OCI-LY7 (cell line): ENCODE measurements around the gene PROSER1. TPM values are rescaled to one million over a fixed set of nuclear protein-coding genes. Genes with fewer than 3 reads are reported as not detected.

ENCODE experiments used
- BruUV-seq: library from RNA; stranded (reverse); fragments of 400-500 nt; replicated peaks from 2 replicates; lab custom pipeline; 2021; lab: Mats Ljungman, UMichigan
- CTCF ChIA-PET: fragments of 300-600 bp; sonication (Branson Sonifier 250); formaldehyde crosslinking; loops from one replicate; lab custom pipeline; 2022; ENCODE audit warnings: antibody characterized with exemption; ENCODE audit not compliant: unreplicated experiment; lab: Charles Lee
- POLR2A ChIA-PET: fragments of 300-600 bp; sonication (Branson Sonifier 250); formaldehyde crosslinking; loops from one replicate; lab custom pipeline; 2022; ENCODE audit warnings: antibody characterized with exemption; lab: Charles Lee
- DNase-seq: peaks from one replicate; pipeline ENCODE4 v3.0.0-alpha.2; 2015; ENCODE audit warnings: low spot score
- H2AFZ ChIP-seq: fragments of 200-600 bp; sonication (generic), shearing (Covaris generic); 2 replicates; pipeline ENCODE4 v1.6.1; 2014; ENCODE audit warnings: mild to moderate bottlenecking, antibody characterized with exemption, low read length, moderate library complexity
- H3K27ac ChIP-seq: fragments of 200-600 bp; sonication (generic); 2 replicates; pipeline ENCODE4 v1.5.1; 2014; ENCODE audit warnings: mixed run types, low read depth, mild to moderate bottlenecking, moderate library complexity, low read length, inconsistent platforms; ENCODE audit not compliant: poor library complexity, severe bottlenecking
- H3K36me3 ChIP-seq: fragments of 200-600 bp; sonication (generic); 2 replicates; pipeline ENCODE4 v1.6.1; 2014; ENCODE audit warnings: mild to moderate bottlenecking, antibody characterized with exemption, low read length, moderate library complexity, mixed read lengths; ENCODE audit not compliant: insufficient read depth
- H3K4me1 ChIP-seq: fragments of 200-600 bp; sonication (generic); 2 replicates; pipeline ENCODE4 v1.5.1; 2014; ENCODE audit warnings: mild to moderate bottlenecking, low read length; ENCODE audit not compliant: insufficient read depth, poor library complexity, severe bottlenecking
- H3K4me2 ChIP-seq: fragments of 200-600 bp; sonication (generic); 2 replicates; pipeline ENCODE4 v1.6.1; 2014; ENCODE audit warnings: mild to moderate bottlenecking, low read length
- H3K4me3 ChIP-seq: fragments of 200-600 bp; sonication (generic); 2 replicates; pipeline ENCODE4 v1.5.1; 2014; ENCODE audit warnings: mild to moderate bottlenecking, low read depth, low read length; ENCODE audit not compliant: poor library complexity, severe bottlenecking
- H3K79me2 ChIP-seq: fragments of 200-600 bp; sonication (generic); 2 replicates; pipeline ENCODE4 v1.6.1; 2016; ENCODE audit warnings: low read depth, mild to moderate bottlenecking, low read length, moderate library complexity, mixed read lengths; ENCODE audit not compliant: insufficient read depth
- H3K9me2 ChIP-seq: fragments of 200-600 bp; sonication (generic); 2 replicates; pipeline ENCODE4 v1.6.1; 2016; ENCODE audit warnings: mild to moderate bottlenecking, low read length, mixed read lengths; ENCODE audit not compliant: insufficient read depth
- H3K9me3 ChIP-seq: fragments of 200-600 bp; sonication (generic); 2 replicates; pipeline ENCODE4 v1.6.1; 2014; ENCODE audit warnings: mild to moderate bottlenecking, mixed run types, low read length, mixed read lengths
- H4K20me1 ChIP-seq: fragments of 200-600 bp; sonication (generic); 2 replicates; pipeline ENCODE4 v1.6.1; 2014; ENCODE audit warnings: mild to moderate bottlenecking, antibody characterized with exemption, low read length, moderate library complexity, mixed read lengths; ENCODE audit not compliant: insufficient read depth
- CTCF ChIP-seq: fragments of 200-600 bp; sonication (generic); conservative IDR thresholded peaks from 2 replicates; pipeline ENCODE4 v1.5.1; 2014; ENCODE audit warnings: mild to moderate bottlenecking, antibody characterized with exemption, low read length, moderate library complexity, mixed read lengths
- EZH2phosphoT487 ChIP-seq: fragments of 200-600 bp; sonication (generic); IDR thresholded peaks from 2 replicates; pipeline ENCODE4 v1.6.1; 2018; ENCODE audit warnings: low read depth, borderline replicate concordance, mild to moderate bottlenecking, mixed run types, antibody characterized with exemption, low read length, moderate library complexity, mixed read lengths
- intact Hi-C: fragments of 100-400 bp; cut with micrococcal nuclease; formaldehyde crosslinking; loops from one replicate; pipeline ENCODE4 v1.10.0; 2022; ENCODE audit not compliant: unreplicated experiment
- total RNA-seq, 2 experiments: library from RNA; depleted of rRNA in 1 of 2; stranded (reverse); fragments of >200 nt in 1 of 2; shearing (Covaris generic) in 1 of 2; gene quantifications; 2 replicates each; pipeline ENCODE4 v1.2.3, GENCODE V29; 2014 to 2022

The PROSER1 gene
- total RNA-seq, 2 experiments from 2014 or later = 43.3 to 85.8 TPM

- TF ChIP-seq EZH2phosphoT487 = no peak
- TF ChIP-seq CTCF = no peak
- H3K27ac ChIP-seq = no peak overlapping the region
- no peaks in the 10 kb centered on the region for H3K4me1 ChIP-seq
- ChIA-PET CTCF (no interaction called here), POLR2A (interaction anchor here (0.6 kb wide), 1 partner anchor 626 kb away, joined by 3 read pairs; no protein-coding TSS in a partner anchor)
- no peaks in the 10 kb centered on the region for H3K36me3 ChIP-seq
- H3K79me2 ChIP-seq = no peaks in the 10 kb centered on the region
- H4K20me1 ChIP-seq = no peaks in the 10 kb centered on the region
- intact Hi-C loops = no loop called here
- H3K9me2 ChIP-seq = no peaks in the 10 kb centered on the region
- H3K4me3 ChIP-seq = no peak overlapping the region
- no peak for DNase-seq
- H3K9me3 ChIP-seq = no peaks in the 10 kb centered on the region
- no peak overlapping the region for H3K4me2 ChIP-seq
- no peak overlapping the region for H2AFZ ChIP-seq
- no TSS peak for BruUV-seq
Measured at GRCh38 chr13:39072842-39073241, 35.0 kb upstream of the PROSER1 start.

GRCh38 chr13:39062004-39062403 is 24.1 kb upstream of the PROSER1 start:
- no TSS peak for BruUV-seq
- Histone ChIP-seq H3K27ac (no peak overlapping the region), H3K9me2 (no peaks in the 10 kb centered on the region), H3K4me3 (no peak overlapping the region), H3K4me1 (peaks cover 11% of the 10 kb centered on the region), H4K20me1 (no peaks in the 10 kb centered on the region), H3K36me3 (peaks cover 13% of the 10 kb centered on the region; the same call in 1 of the 2 replicates), H3K9me3 (0 out of 2 replicates have a peak, but pooled peaks cover 8% of the 10 kb centered on the region), H3K79me2 (no peaks in the 10 kb centered on the region), H3K4me2 (no peak overlapping the region), H2AFZ (no peak overlapping the region)
- intact Hi-C loops = no loop called here
- ChIA-PET POLR2A (interaction anchor here (0.6 kb wide), 1 partner anchor 696 kb away, joined by 5 read pairs; no protein-coding TSS in a partner anchor), CTCF (no interaction called here)
- TF ChIP-seq CTCF (no peak), EZH2phosphoT487 (no peak)
- no peak for DNase-seq

GRCh38 chr13:39058040-39058439 is 20.2 kb upstream of the PROSER1 start:
- Histone ChIP-seq H3K9me3 (0 out of 2 replicates have a peak, but pooled peaks cover 15% of the 10 kb centered on the region), H2AFZ (no peak overlapping the region), H3K4me1 (peaks cover 11% of the 10 kb centered on the region), H3K79me2 (no peaks in the 10 kb centered on the region), H3K27ac (no peak overlapping the region), H3K4me2 (no peak overlapping the region), H3K36me3 (peaks cover 31% of the 10 kb centered on the region), H3K9me2 (no peaks in the 10 kb centered on the region), H3K4me3 (no peak overlapping the region), H4K20me1 (no peaks in the 10 kb centered on the region)
- POLR2A ChIA-PET = interaction anchor here (0.7 to 1.0 kb wide), 2 partner anchors 8 to 1067 kb away, joined by 5 to 8 read pairs; no protein-coding TSS in a partner anchor
- intact Hi-C loops = no loop called here
- CTCF ChIA-PET = no interaction called here
- no peak for DNase-seq
- BruUV-seq = no TSS peak
- TF ChIP-seq EZH2phosphoT487 (no peak), CTCF (no peak)
